ENCODE data around the gene SLC26A4.
"Not testable (repeated sequence)": the region's sequence is repeated elsewhere in the genome, so short reads cannot be mapped to it uniquely, and the experiment has no call there.

The SLC26A4 gene

GRCh38 chr7:107660381-107661080, at the start of gene SLC26A4:
SLC26A4 (plus strand) TSS chr7:107660828; CDS start chr7:107661642, 814 bp downstream.
- DNase-seq = no peak

DNA sequence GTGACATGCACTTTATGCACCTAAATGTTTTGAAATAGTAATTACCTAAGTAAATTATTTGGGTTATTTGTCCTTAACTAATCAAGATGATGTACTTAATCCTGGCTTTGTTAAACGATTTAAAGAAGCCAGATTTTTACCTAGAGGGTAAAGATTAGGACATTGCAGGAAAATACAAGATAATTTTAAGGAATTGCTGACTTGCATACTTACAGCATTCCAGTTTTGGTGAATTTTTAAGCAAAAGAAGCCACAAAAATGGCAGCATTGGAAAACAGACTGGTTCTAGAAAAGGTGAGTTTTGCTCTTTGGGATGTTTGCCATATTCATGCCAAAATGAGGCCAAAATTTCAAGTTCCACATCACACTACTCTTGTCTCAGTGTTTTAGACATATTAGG, 47.2 kb upstream of the SLC26A4 start:
- DNase-seq = no peak

DNA sequence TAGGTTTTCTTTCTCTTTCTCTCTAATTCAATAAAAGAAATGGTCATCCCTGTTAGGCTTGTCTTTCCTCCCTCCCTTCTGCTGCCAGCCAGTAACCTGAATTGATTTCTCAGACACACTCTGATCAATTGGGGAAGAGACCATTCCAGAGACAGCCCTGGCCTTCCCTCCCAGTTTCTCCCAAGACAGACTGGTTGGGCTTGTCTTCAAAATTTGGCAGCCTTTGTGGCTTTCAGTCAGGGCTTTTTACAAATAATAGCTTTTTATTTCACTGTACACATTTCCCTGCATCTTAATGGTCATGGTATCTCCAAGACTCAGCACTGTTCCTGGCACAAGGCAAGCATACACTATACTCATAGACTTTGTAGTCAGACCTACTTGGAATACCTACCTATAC, 46.7 kb upstream of the SLC26A4 start:
- DNase-seq = no peak

- no peak for DNase-seq
Observed at GRCh38 chr7:107614425-107614824, 46.2 kb upstream of the SLC26A4 start.

GRCh38 chr7:107615910-107616680, 44.5 kb upstream of the SLC26A4 start:
- no peak for DNase-seq

DNA sequence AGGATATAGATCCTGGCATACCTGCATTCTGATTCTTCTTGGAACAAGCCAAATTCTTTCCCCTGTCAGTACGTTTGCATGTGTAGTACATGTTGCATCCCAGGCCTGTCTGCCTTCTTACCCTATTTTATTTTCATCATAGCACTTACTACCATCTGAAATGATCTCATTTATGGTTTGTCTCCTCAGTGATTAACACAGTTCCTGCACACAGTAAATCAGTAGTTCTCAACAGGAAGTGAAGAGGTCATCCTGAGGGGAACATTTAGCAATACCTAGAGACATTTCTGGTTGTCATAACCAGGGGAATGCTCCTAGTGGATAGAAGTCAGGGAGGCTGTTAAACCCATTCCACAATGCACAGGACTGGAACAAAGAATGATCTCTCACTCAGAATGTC, 38.2 kb upstream of the SLC26A4 start:
- no peak for DNase-seq

- DNase-seq = no peak
Observed at GRCh38 chr7:107622894-107623293, 37.7 kb upstream of the SLC26A4 start.

- DNase-seq = no peak
Observed at GRCh38 chr7:107627002-107627401, 33.6 kb upstream of the SLC26A4 start.

DNA sequence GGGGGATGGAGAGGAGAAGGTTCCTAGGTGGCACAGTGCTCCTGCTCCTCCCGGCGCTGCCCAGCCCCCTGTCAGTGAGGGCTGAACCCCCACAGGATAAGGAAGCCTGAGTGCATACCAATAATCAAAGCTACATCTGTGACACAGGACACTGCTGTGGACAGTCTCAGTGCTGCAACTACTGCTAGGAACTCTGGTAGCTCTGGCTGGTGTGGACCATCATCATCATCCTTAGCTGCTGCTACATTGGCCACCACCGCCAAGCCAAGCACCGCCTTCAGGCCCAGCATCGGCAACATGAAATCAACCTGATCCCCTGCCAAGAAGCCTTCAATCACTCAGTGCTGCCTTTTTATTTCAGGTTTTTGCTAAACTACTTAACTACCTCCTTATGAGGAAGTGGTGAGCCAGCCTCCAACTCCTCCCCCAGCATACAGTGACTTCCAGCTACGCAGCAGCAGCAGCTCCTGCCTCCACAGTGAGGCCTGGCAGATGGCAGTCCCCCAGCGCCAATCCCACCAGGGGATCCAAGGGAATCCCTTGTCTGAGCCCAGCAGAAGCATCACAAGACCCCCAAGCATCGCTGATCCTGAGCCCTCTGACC, 32.1 kb upstream of the SLC26A4 start:
- DNase-seq = no peak

DNA sequence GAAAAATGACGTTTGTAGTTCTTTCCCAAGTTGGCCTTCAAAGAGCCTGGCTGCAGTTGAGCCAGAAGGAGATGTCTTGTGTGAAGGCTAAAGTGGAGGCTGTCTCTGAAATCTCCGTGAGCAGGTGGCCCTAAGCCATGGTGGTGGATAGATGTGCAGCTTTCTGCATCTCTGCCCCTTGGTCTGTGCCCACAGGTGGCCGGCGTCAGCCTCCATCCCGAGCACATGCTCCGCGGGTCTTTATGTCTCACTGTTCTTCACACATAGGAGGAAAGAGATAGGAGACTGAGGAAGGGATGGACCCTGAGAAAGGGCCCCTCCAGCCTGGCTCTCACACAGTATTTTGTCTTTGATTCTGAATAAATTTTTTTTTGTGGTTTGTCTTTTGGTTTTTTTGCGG, 30.3 kb upstream of the SLC26A4 start:
- DNase-seq = no peak

DNA sequence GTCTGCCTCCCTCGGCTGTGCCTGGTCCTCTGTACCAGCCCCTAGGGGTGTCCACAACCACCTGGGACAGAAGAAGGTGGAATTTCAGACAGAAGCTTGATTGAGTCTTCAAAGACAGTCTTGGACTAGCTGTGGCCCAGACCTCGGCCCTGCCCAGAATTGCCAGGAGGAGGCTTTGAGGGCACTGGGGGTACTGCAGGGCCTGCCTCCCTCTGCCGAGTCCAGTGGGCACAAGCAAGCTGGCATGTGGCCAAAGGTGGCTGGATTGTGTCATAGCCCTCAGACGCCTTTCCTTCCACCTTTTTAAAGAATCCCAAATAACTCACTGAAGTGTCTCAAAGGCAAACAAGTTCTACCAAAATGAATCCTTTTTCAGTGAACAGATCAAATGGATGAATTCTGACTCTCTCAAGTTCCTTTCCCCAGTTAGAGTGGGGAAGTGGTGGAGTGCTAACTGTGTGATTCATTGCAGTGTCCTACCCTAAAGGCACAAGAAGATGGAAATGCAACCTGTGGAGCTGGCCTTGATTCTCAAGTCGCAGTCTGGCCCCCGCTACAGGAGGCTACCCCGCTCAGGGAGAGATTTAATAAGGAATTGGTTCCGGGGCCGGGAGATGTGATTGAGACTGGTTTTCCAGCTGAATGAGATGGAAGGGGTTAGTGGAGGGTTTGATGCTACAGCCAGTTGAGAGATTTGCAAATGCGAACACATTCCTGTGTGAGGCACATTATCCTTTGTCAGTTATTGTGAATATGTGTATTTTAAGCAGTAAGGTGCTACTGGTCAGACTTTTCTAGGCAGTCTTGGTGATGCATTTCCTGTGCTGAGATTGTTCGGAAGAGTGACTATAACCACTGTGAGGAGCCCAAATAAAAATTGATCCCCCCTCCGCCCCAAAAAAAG, 28.8 kb upstream of the SLC26A4 start:
- DNase-seq = no peak

DNA sequence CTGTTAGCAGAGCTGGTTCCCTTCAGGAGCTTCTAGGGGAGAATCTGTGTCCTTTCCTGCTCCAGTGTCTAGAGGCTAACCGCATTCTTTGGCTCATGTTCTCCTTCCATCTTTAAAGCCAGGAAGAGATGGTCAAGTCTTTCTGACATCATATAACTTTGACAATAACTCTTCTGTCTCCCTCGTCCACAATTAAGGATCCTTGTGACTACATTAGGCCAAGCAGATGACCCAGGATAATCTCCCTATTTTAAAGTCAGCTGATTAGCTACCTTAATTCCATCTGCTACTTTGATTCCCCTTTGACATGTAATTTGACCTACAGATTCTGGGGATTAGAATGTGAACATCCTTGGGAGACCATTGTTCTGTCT, 28.1 kb upstream of the SLC26A4 start:
- DNase-seq = no peak

DNA sequence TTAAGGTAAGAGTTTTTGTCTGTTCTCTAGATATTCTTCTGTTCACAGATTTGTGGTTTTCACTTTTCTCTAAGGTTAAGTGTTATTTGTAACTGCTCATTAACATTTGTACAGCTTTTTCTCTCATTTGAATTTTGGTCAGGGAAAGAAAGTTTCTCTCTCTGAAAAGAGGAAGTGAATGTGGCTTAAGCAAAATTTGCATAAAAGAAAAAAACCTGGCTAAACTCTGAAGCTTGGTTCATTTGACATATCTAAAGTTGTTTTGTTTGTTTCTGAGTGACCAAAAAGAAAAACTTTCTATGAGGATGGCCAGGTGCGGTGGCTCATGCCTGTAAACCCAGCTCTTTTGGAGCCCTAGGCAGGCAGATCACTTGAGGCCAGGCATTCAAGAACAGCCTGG, 22.0 kb upstream of the SLC26A4 start:
- no peak for DNase-seq

DNA sequence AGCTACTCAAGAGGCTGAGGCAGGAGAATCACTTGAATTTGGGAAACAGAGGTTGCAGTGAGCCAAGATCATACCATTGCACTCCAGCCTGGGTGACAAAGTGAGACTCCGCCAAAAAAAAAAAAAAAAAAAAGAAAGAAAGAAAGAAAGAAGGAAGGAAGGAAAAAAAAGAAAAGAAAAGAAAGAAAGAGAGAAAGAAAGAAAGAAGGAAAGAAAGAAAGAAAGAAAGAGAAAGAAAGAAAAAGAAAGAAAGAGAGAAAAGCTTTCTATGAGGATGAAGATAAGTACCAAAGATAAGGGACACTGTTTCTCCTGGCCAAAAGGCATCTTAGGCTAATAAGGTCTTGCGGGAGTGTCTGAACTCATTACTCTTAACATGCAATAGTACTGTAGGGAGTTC, 21.6 kb upstream of the SLC26A4 start:
- DNase-seq = not testable (repeated sequence)

DNA sequence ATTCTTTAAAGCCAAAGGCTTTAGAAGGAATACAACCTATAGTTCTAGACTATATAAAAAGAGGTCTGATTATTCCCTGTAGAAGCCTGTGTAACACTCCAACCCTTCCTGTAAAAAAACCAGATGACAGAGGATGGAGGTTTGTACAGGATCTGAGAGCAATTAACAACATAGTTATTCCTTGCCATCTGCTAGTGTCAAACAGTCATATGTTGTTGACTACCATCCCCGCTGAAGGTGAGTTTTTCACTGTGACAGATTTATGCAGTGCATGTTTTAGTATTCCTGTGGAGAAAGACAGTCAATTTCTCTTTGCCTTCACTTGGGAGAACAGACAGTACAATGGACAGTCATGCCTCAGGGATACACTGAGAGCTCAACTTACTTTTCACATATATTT, 19.0 kb upstream of the SLC26A4 start:
- DNase-seq = no peak

DNA sequence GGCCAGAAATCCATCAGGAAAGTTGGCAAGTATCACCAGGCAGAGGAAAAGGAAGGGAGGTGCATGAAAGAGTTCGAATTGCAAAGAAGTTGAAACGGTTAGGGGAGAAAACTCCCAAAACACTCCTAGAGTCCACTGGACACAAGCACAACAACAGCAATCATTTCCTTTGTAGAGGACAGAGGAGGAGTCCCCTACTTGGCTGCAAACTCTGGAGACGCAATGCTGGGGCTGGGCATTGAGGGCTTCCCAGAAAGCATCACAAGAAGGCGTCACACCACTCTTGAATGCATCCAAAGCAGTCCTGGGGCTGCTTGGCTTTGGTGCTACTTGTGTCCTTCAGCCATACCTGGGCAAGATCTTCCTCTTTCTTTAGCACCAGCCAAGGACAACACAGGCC, 18.1 kb upstream of the SLC26A4 start:
- DNase-seq = no peak

GRCh38 chr7:107643407-107643806, 17.2 kb upstream of the SLC26A4 start:
- no peak for DNase-seq

- no peak for DNase-seq
Observed at GRCh38 chr7:107643938-107644308, 16.7 kb upstream of the SLC26A4 start.

- DNase-seq = no peak
Observed at GRCh38 chr7:107644309-107644974, 16.2 kb upstream of the SLC26A4 start.

DNA sequence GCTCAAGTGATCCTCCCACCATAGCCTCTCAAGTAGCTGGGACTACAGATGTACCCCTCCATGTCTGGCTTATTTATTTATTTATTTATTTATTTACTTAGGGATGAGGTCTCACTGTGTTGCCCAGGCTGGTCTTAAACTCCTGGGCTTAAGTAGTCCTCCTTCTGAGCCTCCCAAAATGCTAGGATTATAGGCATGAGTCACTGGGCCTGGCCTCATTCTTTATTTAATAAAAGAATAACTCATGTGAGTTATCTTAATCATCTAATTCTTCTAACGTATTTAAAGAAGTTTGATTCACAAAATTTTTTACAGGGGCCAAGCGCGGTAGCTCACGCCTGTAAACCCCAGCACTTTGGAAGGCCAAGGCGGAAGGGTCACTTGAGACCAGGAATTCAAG, 8.0 kb upstream of the SLC26A4 start:
- DNase-seq = no peak

- DNase-seq = no peak
Observed at GRCh38 chr7:107658467-107658866, 2.2 kb upstream of the SLC26A4 start.

DNA sequence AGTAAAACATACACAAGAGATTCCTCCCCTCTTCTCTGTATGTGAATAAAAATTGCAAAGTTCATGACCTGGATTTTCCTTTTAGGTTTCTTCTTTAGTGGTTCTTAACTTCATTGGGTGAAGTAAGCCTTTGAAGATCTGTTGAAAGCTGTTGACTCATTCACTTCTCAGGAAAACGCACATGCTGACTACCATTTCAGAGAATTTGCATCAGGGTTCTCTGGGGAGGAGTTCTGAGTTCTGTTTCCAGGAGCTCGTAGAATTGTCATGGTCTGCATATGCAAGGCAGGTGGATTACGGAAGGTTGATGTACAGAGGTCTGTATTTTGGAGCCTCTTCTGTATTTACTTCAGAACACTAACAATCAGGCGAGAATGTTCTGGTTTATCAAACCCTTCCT, 962 bp upstream of the SLC26A4 start:
- DNase-seq = no peak
